Osteoblast (primary cell): Measurements from ENCODE around the gene BCAS3. TPM values are rescaled to one million over a fixed set of nuclear protein-coding genes. Genes with fewer than 3 reads are reported as not detected.

Source experiments
- DNase-seq: peaks from one replicate; pipeline ENCODE4 v3.0.0; 2011; ENCODE audit warnings: low spot score, mixed read lengths; ENCODE audit not compliant: insufficient read length; ENCODE audit errors: missing footprints
- H2AFZ ChIP-seq: 2 replicates; pipeline ENCODE4 v1.6.0; 2011; ENCODE audit warnings: mild to moderate bottlenecking, low read length
- H3K27ac ChIP-seq: 2 replicates; pipeline ENCODE4 v1.5.1; 2011; ENCODE audit warnings: mild to moderate bottlenecking, low read depth, low read length, moderate library complexity
- H3K27me3 ChIP-seq: 2 replicates; pipeline ENCODE4 v1.6.0; 2012; ENCODE audit warnings: mild to moderate bottlenecking, control low read depth, inconsistent platforms, low read length, moderate library complexity; ENCODE audit not compliant: insufficient read depth
- H3K36me3 ChIP-seq: 2 replicates; pipeline ENCODE4 v1.5.1; 2011; ENCODE audit warnings: mild to moderate bottlenecking, low read length, control low read depth, moderate library complexity; ENCODE audit not compliant: insufficient read depth
- H3K4me1 ChIP-seq: 2 replicates; pipeline ENCODE4 v1.5.1; 2011; ENCODE audit warnings: mild to moderate bottlenecking, low read length, control low read depth, moderate library complexity; ENCODE audit not compliant: insufficient read depth
- H3K4me2 ChIP-seq: 2 replicates; pipeline ENCODE4 v1.6.0; 2011; ENCODE audit warnings: mild to moderate bottlenecking, low read length; ENCODE audit not compliant: insufficient read depth
- H3K4me3 ChIP-seq: fragments of 200-600 bp; sonication (generic); 3 replicates; pipeline ENCODE4 v1.5.1; 2012; ENCODE audit warnings: mild to moderate bottlenecking, low read length, inconsistent platforms; ENCODE audit not compliant: insufficient read depth
- H3K79me2 ChIP-seq: 2 replicates; pipeline ENCODE4 v1.6.0; 2012; ENCODE audit warnings: mild to moderate bottlenecking, low read length, control low read depth, inconsistent platforms; ENCODE audit not compliant: insufficient read depth
- H3K9me3 ChIP-seq: 2 replicates; pipeline ENCODE4 v1.5.1; 2011; ENCODE audit warnings: low read depth, low read length, control low read depth
- H4K20me1 ChIP-seq: 2 replicates; pipeline ENCODE4 v1.6.0; 2012; ENCODE audit warnings: mild to moderate bottlenecking, low read length, control low read depth; ENCODE audit not compliant: insufficient read depth
- CTCF ChIP-seq: IDR thresholded peaks from 2 replicates; pipeline ENCODE4 v1.5.1; 2011; ENCODE audit warnings: mild to moderate bottlenecking, low read depth, low read length, moderate library complexity; ENCODE audit errors: extremely low read depth
- total RNA-seq: library from RNA; depleted of rRNA; stranded (reverse); fragments of >200 nt; gene quantifications from 2 replicates; pipeline ENCODE4 v1.2.3, GENCODE V29; 2012

BCAS3 gene
- total RNA-seq, 1 donor: 31.5 TPM

GRCh38 chr17:61209525-61209924 is 531.9 kb downstream of the BCAS3 start:
- no peaks in the 10 kb centered on the region for H4K20me1 ChIP-seq
- no peaks in the 10 kb centered on the region for H3K79me2 ChIP-seq
- H3K4me2 ChIP-seq: peak overlapping the region; percentile 71
- no peak for TF ChIP-seq CTCF
- no peaks in the 10 kb centered on the region for H3K9me3 ChIP-seq
- peak overlapping the region; percentile 21 for H2AFZ ChIP-seq
- no peak for DNase-seq
- no peaks in the 10 kb centered on the region for H3K36me3 ChIP-seq
- H3K4me1 ChIP-seq: peaks cover 23% of the 10 kb centered on the region
- H3K27me3 ChIP-seq: no peaks in the 10 kb centered on the region
- H3K27ac ChIP-seq: no peak overlapping the region
- H3K4me3 ChIP-seq: no peak overlapping the region

GRCh38 chr17:61211236-61211635 is 533.6 kb downstream of the BCAS3 start:
- Histone ChIP-seq H4K20me1 (no peaks in the 10 kb centered on the region), H3K4me3 (no peak overlapping the region), H3K4me2 (no peak overlapping the region), H3K9me3 (no peaks in the 10 kb centered on the region), H3K27ac (no peak overlapping the region), H3K27me3 (no peaks in the 10 kb centered on the region), H3K36me3 (no peaks in the 10 kb centered on the region), H2AFZ (no peak overlapping the region), H3K4me1 (peaks cover 23% of the 10 kb centered on the region), H3K79me2 (no peaks in the 10 kb centered on the region)
- no peak for DNase-seq
- TF ChIP-seq CTCF: no peak

- Histone ChIP-seq H3K4me1 (peaks cover 23% of the 10 kb centered on the region), H3K4me3 (no peak overlapping the region), H3K27me3 (no peaks in the 10 kb centered on the region), H3K4me2 (no peak overlapping the region), H3K79me2 (no peaks in the 10 kb centered on the region), H4K20me1 (no peaks in the 10 kb centered on the region), H3K27ac (no peak overlapping the region), H3K36me3 (no peaks in the 10 kb centered on the region), H2AFZ (no peak overlapping the region), H3K9me3 (no peaks in the 10 kb centered on the region)
- no peak for TF ChIP-seq CTCF
- no peak for DNase-seq
These were observed 535.0 kb downstream of the BCAS3 start for GRCh38 chr17:61212655-61213054.

- peak; percentile 29 for DNase-seq
- Histone ChIP-seq H3K4me1 (peaks cover 23% of the 10 kb centered on the region), H3K36me3 (no peaks in the 10 kb centered on the region), H3K9me3 (no peaks in the 10 kb centered on the region), H4K20me1 (no peaks in the 10 kb centered on the region), H3K27ac (no peak overlapping the region), H3K4me2 (no peak overlapping the region), H3K27me3 (no peaks in the 10 kb centered on the region), H2AFZ (no peak overlapping the region), H3K79me2 (no peaks in the 10 kb centered on the region), H3K4me3 (no peak overlapping the region)
- TF ChIP-seq CTCF: no peak
These were observed 537.1 kb downstream of the BCAS3 start for GRCh38 chr17:61214753-61215152.
